Breast epithelium (tissue), 4 donors: ENCODE results near the gene SCOC. TPM values are rescaled to one million over a fixed set of nuclear protein-coding genes. Genes with fewer than 3 reads are reported as not detected.
A peak's percentile ranks its signal among the peaks of the same experiment; 100 is the strongest.

Experiments
- DNase-seq, 2 donors: peaks; one replicate each; pipeline ENCODE4 v3.0.0-alpha.2; 2019; ENCODE audit warnings: low spot score in 2 of 2
- H3K27ac ChIP-seq, 2 donors: fragments of 200-600 bp; sonication (generic) in 1 of 2; one replicate each; pipeline ENCODE4 v1.5.1; 2016 to 2019; ENCODE audit warnings: mild to moderate bottlenecking in 1 of 2
- H3K27me3 ChIP-seq, 2 donors: fragments of 200-600 bp; sonication (generic) in 1 of 2; one replicate each; pipeline versions ENCODE4 v1.5.1 to v1.6.0; 2017 to 2019; ENCODE audit warnings: control low read depth in 1 of 2, mild to moderate bottlenecking in 1 of 2
- H3K36me3 ChIP-seq: fragments of 200-600 bp; one replicate; pipeline ENCODE4 v1.5.1; 2019
- H3K4me1 ChIP-seq, 2 donors: fragments of 200-600 bp; sonication (generic); one replicate each; pipeline ENCODE4 v1.5.1; 2016 to 2019; ENCODE audit warnings: control low read depth in 1 of 2
- H3K4me3 ChIP-seq, 3 donors: fragments of 200-600 bp; sonication (generic); 1 replicate in 2 of 3; 2 replicates in 1 of 3; pipeline ENCODE4 v1.5.1; 2016 to 2019; ENCODE audit warnings: mild to moderate bottlenecking in 3 of 3, moderate library complexity in 2 of 3
- H3K9me3 ChIP-seq, 2 donors: fragments of 200-600 bp; sonication (generic) in 1 of 2; one replicate each; pipeline ENCODE4 v1.5.1; 2016 to 2019; ENCODE audit warnings: control low read depth in 1 of 2
- CTCF ChIP-seq, 3 donors: fragments of 450-650 bp; IDR thresholded peaks; one replicate each; pipeline ENCODE4 v1.5.1; 2016 to 2017; ENCODE audit warnings: antibody characterized with exemption in 3 of 3, mild to moderate bottlenecking in 3 of 3, moderate library complexity in 3 of 3
- POLR2A ChIP-seq: fragments of 450-650 bp; IDR thresholded peaks from one replicate; pipeline ENCODE4 v1.6.1; 2016; ENCODE audit warnings: antibody characterized with exemption, mild to moderate bottlenecking, moderate library complexity
- POLR2AphosphoS5 ChIP-seq, 3 donors: sonication (generic); formaldehyde crosslinking; IDR thresholded peaks; one replicate each; pipeline ENCODE4 v1.6.1; 2017; ENCODE audit warnings: antibody characterized with exemption in 3 of 3
- intact Hi-C: fragments of 100-400 bp; cut with DNase I; formaldehyde crosslinking; loops from one replicate; pipeline ENCODE4 v1.15.1; 2023; ENCODE audit warnings: low total_unique reads
- total RNA-seq, 3 donors: library from RNA; depleted of rRNA; stranded (reverse); fragments of >200 nt; gene quantifications; one replicate each; pipeline ENCODE4 v1.1.0, GENCODE V29; 2016

The SCOC gene
- total RNA-seq, 3 donors from 2014 or later, result 44.6 to 64.0 (median 47.5) TPM

GRCh38 chr4:140367738-140368137 lies 5.7 kb upstream of the SCOC start:
- intact Hi-C loops, result no loop called here
- H3K4me1 ChIP-seq, result no peaks in the 10 kb centered on the region
- H3K27me3 ChIP-seq, result no peaks in the 10 kb centered on the region
- no peak for TF ChIP-seq CTCF (IDR thresholded peaks at IDR 0.05)
- no peak for TF ChIP-seq POLR2AphosphoS5 (IDR thresholded peaks at IDR 0.05)
- no peak for TF ChIP-seq POLR2A
- H3K36me3 ChIP-seq, result no peaks in the 10 kb centered on the region
- H3K9me3 ChIP-seq, result no peaks in the 10 kb centered on the region
- no peak for DNase-seq
- no peak overlapping the region for H3K27ac ChIP-seq
- no peak overlapping the region for H3K4me3 ChIP-seq

- Histone ChIP-seq H3K36me3 (no peaks in the 10 kb centered on the region), H3K27ac (no peak overlapping the region), H3K9me3 (no peaks in the 10 kb centered on the region), H3K27me3 (no peaks in the 10 kb centered on the region), H3K4me1 (no peaks in the 10 kb centered on the region), H3K4me3 (no peak overlapping the region)
- DNase-seq, result no peak
- intact Hi-C loops, result no loop called here
- TF ChIP-seq POLR2AphosphoS5 (IDR thresholded peaks at IDR 0.05) (no peak), POLR2A (no peak), CTCF (IDR thresholded peaks at IDR 0.05) (no peak)
Measured at GRCh38 chr4:140368686-140369085, 4.8 kb upstream of the SCOC start.

- H3K27ac ChIP-seq, result peak overlapping the region; percentile 80 to 94
- intact Hi-C loops, result no loop called here
- peak overlapping the region; percentile 73 to 92 (median 80) for H3K4me3 ChIP-seq
- no peaks in the 10 kb centered on the region for H3K36me3 ChIP-seq
- no peak for DNase-seq
- peaks cover 0 to 4% of the 10 kb centered on the region in 2 donors for H3K4me1 ChIP-seq
- TF ChIP-seq CTCF (IDR thresholded peaks at IDR 0.05) (peak; percentile 37 to 44 (median 44)), POLR2A (no peak)
- no peaks in the 10 kb centered on the region for H3K27me3 ChIP-seq
- H3K9me3 ChIP-seq, result no peaks in the 10 kb centered on the region
Measured at GRCh38 chr4:140372751-140373327, 607 bp upstream of the SCOC start.

GRCh38 chr4:140374130-140374477 lies 658 bp downstream of the SCOC start:
- peak overlapping the region; percentile 94 to 96 for H3K27ac ChIP-seq
- H3K4me3 ChIP-seq, result peak overlapping the region; percentile 73 to 92 (median 80)
- H3K36me3 ChIP-seq, result no peaks in the 10 kb centered on the region
- H3K9me3 ChIP-seq, result no peaks in the 10 kb centered on the region
- TF ChIP-seq POLR2AphosphoS5 (IDR thresholded peaks at IDR 0.05), result no peak
- no peak for TF ChIP-seq POLR2A
- no peak for TF ChIP-seq CTCF (IDR thresholded peaks at IDR 0.05)
- H3K4me1 ChIP-seq, result peaks cover 0 to 4% of the 10 kb centered on the region in 2 donors
- H3K27me3 ChIP-seq, result no peaks in the 10 kb centered on the region
- intact Hi-C loops, result no loop called here
- DNase-seq, result peak in 1 of 2 donors; percentile 44

GRCh38 chr4:140382732-140383131 lies 9.3 kb downstream of the SCOC start:
- DNase-seq, result no peak
- H3K36me3 ChIP-seq, result no peaks in the 10 kb centered on the region
- no peak overlapping the region for H3K4me3 ChIP-seq
- H3K27ac ChIP-seq, result no peak overlapping the region
- intact Hi-C loops, result no loop called here
- no peaks in the 10 kb centered on the region for H3K4me1 ChIP-seq
- H3K27me3 ChIP-seq, result no peaks in the 10 kb centered on the region
- TF ChIP-seq POLR2A (no peak), POLR2AphosphoS5 (IDR thresholded peaks at IDR 0.05) (no peak), CTCF (IDR thresholded peaks at IDR 0.05) (no peak)
- no peaks in the 10 kb centered on the region for H3K9me3 ChIP-seq
